ENCODE measurements around the gene TMEM267.
"Not testable (repeated sequence)": the region's sequence is repeated elsewhere in the genome, so short reads cannot be mapped to it uniquely, and the experiment has no call there.

The TMEM267 gene

DNA sequence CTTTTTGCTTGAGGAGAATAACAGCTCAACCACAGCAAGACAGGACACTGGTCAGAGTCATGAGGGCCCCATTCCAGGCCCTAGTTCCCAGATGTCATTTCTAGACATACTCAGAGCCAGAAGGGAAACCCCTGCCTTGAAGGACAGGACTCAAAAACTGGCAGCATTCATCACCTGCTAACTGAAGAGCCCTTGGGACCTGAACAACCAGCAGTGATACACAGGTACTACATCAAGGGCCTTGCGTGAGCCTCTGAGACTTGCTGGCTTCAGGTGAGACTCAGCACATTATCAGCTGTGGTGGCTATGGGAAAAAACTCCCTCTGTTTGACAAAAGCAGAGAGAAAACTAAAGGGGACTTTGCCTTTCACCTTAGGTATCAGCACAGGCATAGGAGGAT is 22.6 kb downstream of the TMEM267 start:
- DNase-seq (ENCODE audit: low read depth in 2 of 2), result no peak

DNA sequence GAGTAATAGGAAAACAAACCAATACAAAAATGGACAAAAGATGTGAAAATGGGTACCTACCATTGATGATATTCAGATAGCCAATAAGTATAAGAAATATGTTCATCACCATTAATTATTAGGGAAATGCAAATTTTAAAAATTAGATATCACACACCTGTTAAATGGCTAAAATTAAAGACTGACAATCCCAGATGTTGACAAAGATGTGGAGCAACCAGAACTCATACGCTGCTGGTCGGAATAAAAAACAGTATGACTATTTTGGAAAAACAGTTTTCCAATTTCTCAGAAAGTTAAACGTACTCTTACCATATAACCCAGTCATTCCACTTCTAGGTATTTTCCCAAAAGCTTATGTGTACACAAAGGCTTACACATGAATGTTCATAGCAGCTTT is 27.1 kb downstream of the TMEM267 start:
- no peak for DNase-seq (ENCODE audit: low read depth in 2 of 2)

GRCh38 chr5:43441575-43441974 is 42.1 kb downstream of the TMEM267 start:
- not testable (repeated sequence) for DNase-seq (ENCODE audit: low read depth in 2 of 2)

DNA sequence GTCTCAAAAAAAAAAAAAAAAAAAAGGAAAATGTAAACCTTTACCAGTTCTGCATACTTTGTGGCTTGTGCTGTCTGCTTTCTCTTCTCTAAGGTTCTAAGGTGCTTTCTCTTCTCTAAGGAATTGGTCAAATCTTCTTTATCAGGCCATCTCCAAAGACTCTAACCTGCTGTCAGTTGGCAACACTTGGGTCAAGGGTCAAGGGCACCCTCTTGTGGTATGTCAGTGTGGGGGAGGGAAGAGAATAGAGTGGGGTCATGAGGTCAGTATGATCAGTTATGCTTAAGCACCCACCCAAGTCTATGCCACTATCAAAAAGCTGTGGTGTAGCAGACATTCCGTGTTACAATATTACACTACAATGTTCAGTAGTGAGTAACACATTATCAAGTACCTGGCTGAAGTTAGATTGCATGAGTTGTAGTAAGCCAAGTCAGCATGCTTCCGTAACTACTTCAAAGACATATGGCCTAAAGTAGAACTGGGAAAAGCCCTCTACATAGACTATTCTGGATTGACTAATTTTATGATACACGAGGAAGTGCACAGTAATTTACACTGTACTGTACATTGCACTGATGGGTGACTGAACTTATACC is 46.5 kb downstream of the TMEM267 start:
- no peak for DNase-seq (ENCODE audit: low read depth in 2 of 2)

DNA sequence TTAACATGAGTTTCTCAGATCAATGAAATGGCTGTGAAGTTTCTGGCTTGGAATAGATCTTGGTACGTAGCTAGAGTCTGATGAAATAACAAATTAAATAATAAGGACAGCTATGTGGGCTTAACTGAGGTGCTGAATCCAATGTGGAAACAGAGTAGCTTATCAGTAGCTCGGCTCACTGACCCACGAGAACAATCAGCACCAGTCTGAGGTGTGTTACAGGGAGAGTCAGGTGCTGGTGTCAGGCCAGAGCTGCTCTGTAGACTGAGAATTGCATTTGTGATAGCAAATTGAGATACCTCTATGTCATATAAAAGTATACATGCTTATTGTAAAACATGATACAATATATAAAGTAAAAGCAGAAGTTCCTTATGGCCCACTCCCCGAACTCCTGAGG is 50.3 kb downstream of the TMEM267 start:
- DNase-seq (ENCODE audit: low read depth in 2 of 2), result no peak

- no peak for DNase-seq (ENCODE audit: low read depth in 2 of 2)
Observed at GRCh38 chr5:43432486-43433375, 50.9 kb downstream of the TMEM267 start.

DNA sequence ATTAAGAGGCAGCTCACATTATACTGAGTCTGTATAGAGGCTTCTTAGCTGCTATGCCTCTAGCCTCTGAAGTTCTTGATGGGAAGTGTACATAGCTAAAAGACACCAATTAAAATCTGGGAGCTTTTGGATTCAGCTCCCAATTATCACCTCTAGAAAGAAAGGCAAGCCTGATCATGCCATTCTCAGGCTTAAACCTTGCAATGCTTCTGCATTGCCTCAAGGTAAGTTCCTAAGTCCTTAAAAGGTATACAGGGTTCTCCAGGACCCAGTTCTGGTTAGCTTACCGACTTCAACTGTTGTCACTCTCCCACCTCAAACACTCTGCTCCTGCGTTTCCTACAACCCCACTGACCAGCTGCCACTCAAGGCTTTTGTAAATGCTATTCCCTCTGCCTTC is 54.0 kb downstream of the TMEM267 start:
- no peak for DNase-seq (ENCODE audit: low read depth in 2 of 2)

DNA sequence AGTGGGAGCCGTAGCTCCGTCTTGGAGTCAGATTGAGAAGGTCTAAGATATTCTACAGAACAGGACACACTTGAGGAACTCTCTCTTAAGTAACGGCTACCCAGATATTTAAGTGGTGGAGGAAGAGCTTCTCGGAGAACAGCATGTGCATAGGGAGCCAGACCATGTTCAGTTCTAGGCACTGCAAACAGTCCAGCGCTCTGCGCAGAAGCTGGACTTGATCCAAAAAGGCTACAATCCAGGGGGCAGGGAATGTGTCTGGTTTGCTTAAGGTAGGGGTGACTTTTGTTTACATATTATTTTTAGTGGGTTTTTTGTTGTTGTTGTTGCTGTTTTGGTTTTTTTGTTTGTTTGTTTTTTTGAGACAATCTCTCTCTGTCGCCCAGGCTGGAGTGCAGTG is 54.6 kb downstream of the TMEM267 start:
- no peak for DNase-seq (ENCODE audit: low read depth in 2 of 2)

DNA sequence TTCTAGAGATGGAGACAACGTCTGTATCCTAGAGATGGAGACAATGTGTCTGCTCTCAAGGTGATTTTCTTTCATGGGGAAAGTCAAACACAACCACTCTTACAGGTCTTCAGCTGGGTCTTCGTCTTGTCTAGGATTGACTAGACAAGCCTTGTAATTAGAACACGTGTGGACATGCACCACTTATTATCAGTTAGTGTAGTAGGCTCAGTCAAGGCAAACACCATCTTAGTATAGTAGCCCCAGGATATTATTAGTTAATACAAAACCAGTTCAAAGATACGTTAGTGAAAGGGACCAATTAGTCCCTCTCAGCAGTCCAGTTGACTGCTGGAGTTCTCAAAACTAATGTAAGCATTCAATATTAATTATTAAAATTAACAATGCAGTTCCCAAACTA is 56.4 kb downstream of the TMEM267 start:
- DNase-seq (ENCODE audit: low read depth in 2 of 2), result no peak

- DNase-seq (ENCODE audit: low read depth in 2 of 2), result no peak
Observed at GRCh38 chr5:43425983-43426382, 57.7 kb downstream of the TMEM267 start.

DNA sequence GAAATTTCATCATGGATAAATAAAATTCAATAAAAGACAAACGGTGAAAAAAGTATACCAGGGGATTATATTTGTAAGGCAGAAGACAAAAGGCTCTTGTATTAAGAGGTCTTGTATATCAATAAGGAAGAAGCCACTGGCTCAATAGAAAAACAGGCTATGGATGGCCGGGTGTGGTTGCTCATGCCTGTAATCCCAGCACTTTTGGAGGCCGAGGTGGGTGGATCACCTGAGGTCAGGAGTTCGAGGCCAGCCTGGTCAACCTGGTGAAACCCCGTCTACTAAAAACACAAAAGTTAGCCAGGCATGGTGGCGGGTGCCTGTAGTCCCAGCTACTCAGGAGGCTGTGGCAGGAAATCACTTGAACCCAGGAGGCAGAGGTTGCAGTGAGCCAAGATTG is 60.6 kb downstream of the TMEM267 start:
- DNase-seq (ENCODE audit: low read depth in 2 of 2), result not testable (repeated sequence)

DNA sequence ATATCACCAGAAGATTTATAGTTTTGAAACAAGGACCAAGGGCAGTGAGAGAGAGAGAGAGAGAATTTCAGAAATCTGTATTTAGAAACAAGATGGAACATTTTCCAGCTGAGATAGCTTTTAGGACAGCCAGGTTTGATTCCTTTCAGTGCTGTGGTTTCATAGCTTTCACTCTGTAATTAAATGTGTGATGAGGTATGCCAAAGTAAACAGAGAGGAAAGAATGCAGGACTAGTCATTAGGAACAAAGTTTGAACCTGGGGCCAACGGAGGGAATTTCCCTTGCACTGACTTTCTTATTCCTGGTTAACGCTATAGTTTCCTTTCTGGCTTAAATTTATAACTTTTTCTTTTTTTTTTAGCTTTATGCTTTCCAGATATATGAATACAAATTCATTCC is 61.5 kb downstream of the TMEM267 start:
- no peak for DNase-seq (ENCODE audit: low read depth in 2 of 2)

DNA sequence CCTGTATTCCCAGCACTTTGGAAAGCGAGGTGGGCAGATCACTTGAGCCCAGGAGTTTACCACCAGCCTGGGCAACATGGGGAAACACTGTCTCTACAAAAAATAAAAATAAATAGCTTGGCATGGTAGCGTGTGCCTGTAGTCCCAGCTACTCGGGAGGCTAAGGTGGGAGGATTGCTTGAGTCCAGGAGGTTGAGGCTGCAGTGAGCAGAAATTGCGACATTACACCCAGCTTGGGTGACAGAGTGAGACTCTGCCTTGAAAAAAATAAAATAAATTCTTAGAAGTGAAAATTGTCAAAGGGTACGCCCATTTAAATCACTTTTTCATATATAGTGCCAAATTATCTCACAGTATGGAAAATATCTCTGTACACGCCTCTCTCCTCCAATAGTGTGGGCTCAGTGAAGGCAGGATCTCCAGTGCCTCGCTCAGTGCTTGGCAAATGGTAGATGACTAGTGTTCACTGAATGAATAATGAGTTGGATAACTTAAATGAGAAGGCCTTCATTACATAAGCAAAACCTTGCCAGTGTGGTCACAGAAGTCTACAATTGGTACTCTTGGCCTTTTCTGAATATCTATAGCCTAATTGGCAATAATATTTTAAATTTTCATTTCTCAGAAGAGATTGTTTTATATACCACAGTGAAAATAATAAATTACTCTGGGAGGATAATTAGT is 62.1 kb downstream of the TMEM267 start:
- no peak for DNase-seq (ENCODE audit: low read depth in 2 of 2)

DNA sequence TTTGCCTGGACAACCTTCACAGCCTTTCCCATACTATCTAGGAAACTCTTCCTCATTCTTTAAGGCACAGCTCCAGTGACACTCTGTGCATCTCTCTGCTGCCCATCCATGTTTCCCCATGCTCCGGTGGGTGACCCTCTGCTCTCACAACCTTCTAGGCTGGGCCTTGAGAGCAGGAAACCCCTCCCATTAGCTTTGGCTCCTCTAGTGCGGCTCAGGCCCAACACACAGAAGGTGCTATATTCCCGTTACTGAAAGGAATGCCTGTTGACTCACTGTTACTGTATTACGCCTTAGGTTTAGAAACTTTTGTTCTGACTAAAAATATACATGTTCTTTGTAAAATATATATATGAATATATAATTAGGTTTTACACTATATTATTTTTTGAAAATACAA is 63.4 kb downstream of the TMEM267 start:
- DNase-seq (ENCODE audit: low read depth in 2 of 2), result no peak

- no peak for DNase-seq (ENCODE audit: low read depth in 2 of 2)
Observed at GRCh38 chr5:43418561-43418960, 65.1 kb downstream of the TMEM267 start.

DNA sequence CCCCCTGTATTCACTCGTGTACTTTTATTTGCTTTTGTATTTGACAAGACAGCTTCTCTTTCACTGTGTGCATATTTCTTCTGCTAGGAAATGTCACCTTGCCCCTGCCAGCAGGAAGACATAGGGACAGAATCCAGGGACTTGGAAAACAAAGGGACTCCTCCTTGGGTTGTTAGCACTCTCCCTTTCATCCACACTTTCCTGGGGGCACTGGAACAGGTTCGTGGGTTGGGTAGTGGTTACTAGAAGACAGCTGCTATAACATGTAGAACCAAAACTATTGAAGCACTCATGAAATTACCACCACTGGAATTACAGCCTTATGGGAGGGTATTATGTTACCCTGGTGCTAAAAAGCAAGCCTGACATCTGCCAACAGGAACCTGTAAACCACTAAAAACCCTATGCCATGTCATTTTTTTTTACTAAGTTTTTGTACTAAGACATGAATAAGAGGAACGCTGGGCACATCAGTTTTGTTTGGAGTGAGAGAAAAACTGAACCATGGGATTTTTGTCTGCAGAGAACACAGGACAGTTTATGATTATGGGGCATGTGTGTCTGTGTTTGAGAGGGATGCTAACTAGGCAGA is 66.8 kb downstream of the TMEM267 start:
- DNase-seq (ENCODE audit: low read depth in 2 of 2), result no peak

DNA sequence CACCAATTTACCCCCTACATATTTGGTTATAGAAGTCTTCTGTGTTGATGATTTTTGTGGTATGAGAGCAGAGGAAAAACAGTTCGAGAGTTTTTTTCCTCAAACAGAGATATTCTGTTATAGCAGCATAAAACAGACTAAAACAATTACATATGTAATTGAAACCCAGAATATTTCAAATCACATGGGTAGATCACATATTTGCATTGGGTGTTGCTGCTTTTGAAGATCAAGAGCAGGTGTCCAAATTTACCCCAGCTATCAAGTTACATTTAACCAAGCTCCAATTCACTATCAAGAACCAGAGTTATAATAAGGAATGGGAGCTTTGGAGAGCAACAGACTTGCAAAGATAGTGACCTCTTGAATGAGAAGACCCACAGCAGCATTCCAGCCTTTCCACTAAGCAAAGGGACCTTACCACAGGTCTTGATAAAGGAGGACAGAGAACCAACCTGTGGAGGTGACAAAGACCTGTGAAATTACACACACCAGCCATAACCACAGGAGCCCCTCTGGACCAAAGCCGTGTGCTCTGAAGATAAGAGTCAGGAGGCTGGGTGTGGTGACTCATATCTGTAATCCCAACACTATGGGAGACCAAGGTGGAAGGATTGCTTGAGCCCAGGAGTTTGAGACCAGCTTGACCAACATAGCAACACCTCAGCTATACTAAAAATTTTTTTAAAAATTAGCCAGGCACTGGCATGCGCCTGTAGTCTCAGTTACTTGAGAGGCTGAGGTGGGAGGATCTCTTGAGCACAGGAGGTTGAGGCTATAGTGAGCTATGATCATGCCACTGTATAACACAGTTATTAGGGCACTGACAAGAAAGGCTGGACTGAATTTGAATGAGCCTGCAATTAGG is 67.5 kb downstream of the TMEM267 start:
- no peak for DNase-seq (ENCODE audit: low read depth in 2 of 2)

- no peak for DNase-seq (ENCODE audit: low read depth in 2 of 2)
Observed at GRCh38 chr5:43413966-43414365, 69.7 kb downstream of the TMEM267 start.

DNA sequence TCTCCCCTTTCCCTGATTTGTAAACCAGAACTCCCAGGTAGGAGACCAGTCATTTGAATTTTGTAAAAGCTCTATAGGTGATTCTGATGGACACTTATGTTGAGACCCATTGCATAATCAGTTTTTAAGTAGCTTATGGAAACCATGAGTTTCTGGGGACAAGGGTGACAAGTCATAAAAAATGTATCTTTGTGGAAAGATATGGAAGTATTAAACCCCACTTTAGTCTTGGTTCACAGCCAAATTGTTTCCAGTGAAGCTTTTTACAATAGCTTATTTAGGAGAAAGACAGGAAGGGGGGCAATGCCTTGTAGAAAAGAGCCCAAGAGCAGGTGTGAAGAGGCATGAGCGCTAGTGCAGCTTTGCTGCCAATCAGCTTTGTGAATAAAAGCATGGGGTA is 71.0 kb downstream of the TMEM267 start:
- DNase-seq (ENCODE audit: low read depth in 2 of 2), result no peak

GRCh38 chr5:43412156-43412555 is 71.5 kb downstream of the TMEM267 start, which contains the start of gene CCL28:
Gene CCL28 (minus strand): TSS chr5:43412391. CDS start chr5:43412316, 75 bp downstream.
- DNase-seq (ENCODE audit: low read depth in 2 of 2), result no peak

- no peak for DNase-seq (ENCODE audit: low read depth in 2 of 2)
Observed at GRCh38 chr5:43411495-43411894, 72.2 kb downstream of the TMEM267 start.
